Measurements from ENCODE around the gene ATAD5.

ATAD5 gene

GRCh38 chr17:30831257-30831656 lies 509 bp upstream of the ATAD5 start:
- Histone ChIP-seq H3K27ac (peak overlapping the region; percentile 83), H3K9ac (ENCODE audit: insufficient read length) (peak overlapping the region; percentile 99), H3K9me3 (ENCODE audit: low read depth, low read length) (no peaks in the 10 kb centered on the region), H3K36me3 (ENCODE audit: insufficient read depth, low read length) (peaks cover 21% of the 10 kb centered on the region), H3K4me3 (peak overlapping the region; percentile 95)
- TF ChIP-seq EZH2 (IDR thresholded peaks at IDR 0.05) (no peak), FOXP2 (optimal IDR thresholded peaks at IDR 0.05; ENCODE audit: control extremely low read depth, extremely low read length, insufficient read depth) (no peak), POLR2AphosphoS5 (IDR thresholded peaks at IDR 0.05; ENCODE audit: borderline replicate concordance, low read depth, low read length) (no peak)
- DNase-seq (ENCODE audit: low read depth, low spot score) = no peak

DNA sequence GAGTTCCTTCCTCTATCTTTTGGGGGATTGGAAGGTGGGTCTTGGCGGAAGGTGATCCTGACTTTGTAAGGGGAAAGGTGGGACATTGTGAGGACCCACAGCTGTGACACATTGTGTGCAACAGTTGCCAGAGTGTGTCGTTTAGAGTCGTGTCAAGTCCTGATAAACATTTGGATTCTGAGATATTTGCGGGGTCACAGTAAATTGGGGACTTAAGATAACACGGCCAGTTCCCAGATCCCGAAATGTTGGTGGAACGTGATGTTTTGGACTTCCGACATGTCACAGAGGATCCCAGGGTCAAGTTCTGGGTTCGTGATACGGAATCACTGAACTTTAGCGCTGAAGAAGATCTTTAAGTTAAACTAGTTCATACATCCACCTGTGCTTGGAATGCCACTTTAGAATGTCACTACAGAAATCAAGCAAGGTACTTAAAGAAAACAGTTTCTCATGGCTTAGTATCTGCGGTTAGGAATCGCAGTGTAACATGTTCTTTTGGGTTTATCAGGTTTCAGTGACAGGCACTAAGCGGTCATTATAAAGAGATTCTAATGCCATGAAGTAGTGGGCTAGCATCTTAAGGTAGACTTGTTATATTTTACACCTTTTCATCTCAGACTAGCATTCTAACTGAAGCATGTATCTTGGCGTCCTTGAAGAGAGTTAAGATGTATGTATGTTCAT lies 815 bp downstream of the ATAD5 start:
- Histone ChIP-seq H3K9me3 (ENCODE audit: low read depth, low read length) (no peaks in the 10 kb centered on the region), H3K36me3 (ENCODE audit: insufficient read depth, low read length) (peaks cover 32% of the 10 kb centered on the region), H3K9ac (ENCODE audit: insufficient read length) (peak overlapping the region; percentile 99), H3K27ac (peak overlapping the region; percentile 72), H3K4me3 (peak overlapping the region; percentile 95)
- DNase-seq (ENCODE audit: low read depth, low spot score) = no peak
- TF ChIP-seq EZH2 (IDR thresholded peaks at IDR 0.05) = no peak
- TF ChIP-seq POLR2AphosphoS5 (IDR thresholded peaks at IDR 0.05; ENCODE audit: borderline replicate concordance, low read depth, low read length) = no peak
- no peak for TF ChIP-seq FOXP2 (optimal IDR thresholded peaks at IDR 0.05; ENCODE audit: control extremely low read depth, extremely low read length, insufficient read depth)

DNA sequence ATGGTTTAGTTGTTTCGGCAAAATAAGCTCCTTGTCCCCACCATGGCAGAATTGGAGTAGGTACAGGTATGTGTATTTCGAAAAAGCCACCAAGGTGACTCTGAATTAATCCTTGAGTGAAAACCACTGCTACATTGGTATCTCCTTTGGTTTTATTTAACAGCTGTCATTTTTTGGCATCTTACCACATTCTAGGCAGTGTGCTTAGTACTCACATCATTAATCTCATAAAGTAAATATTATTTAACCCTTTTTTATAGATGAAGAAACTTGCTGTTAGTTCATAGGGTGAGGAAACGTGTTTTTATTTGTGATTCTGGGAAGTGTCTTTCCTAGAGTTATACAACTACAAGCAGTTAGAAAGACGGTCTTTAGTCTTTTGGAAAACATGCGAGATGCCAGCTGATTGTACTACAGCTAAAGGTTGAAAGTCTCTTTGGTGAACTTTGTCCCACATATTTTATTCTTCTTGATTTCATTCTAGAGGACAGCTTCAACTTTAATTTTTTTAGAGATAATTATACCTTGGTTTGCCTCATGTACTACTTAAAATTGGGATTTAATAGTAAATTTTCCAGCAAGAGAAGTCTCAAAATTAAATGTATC lies 6.5 kb downstream of the ATAD5 start:
- Histone ChIP-seq H3K27ac (no peak overlapping the region), H3K36me3 (ENCODE audit: insufficient read depth, low read length) (peaks cover 67% of the 10 kb centered on the region), H3K9me3 (ENCODE audit: low read depth, low read length) (no peaks in the 10 kb centered on the region), H3K9ac (ENCODE audit: insufficient read length) (no peak overlapping the region), H3K4me3 (no peak overlapping the region)
- TF ChIP-seq FOXP2 (optimal IDR thresholded peaks at IDR 0.05; ENCODE audit: control extremely low read depth, extremely low read length, insufficient read depth) (no peak), EZH2 (IDR thresholded peaks at IDR 0.05) (no peak), POLR2AphosphoS5 (IDR thresholded peaks at IDR 0.05; ENCODE audit: borderline replicate concordance, low read depth, low read length) (no peak)
- DNase-seq (ENCODE audit: low read depth, low spot score) = no peak

GRCh38 chr17:30840771-30841170 lies 9.0 kb downstream of the ATAD5 start:
- DNase-seq (ENCODE audit: low read depth, low spot score) = no peak
- H3K4me3 ChIP-seq = no peak overlapping the region
- no peak for TF ChIP-seq EZH2 (IDR thresholded peaks at IDR 0.05)
- no peak for TF ChIP-seq POLR2AphosphoS5 (IDR thresholded peaks at IDR 0.05; ENCODE audit: borderline replicate concordance, low read depth, low read length)
- no peak for TF ChIP-seq FOXP2 (optimal IDR thresholded peaks at IDR 0.05; ENCODE audit: control extremely low read depth, extremely low read length, insufficient read depth)
- H3K36me3 ChIP-seq (ENCODE audit: insufficient read depth, low read length) = peaks cover 65% of the 10 kb centered on the region
- no peaks in the 10 kb centered on the region for H3K9me3 ChIP-seq (ENCODE audit: low read depth, low read length)
- no peak overlapping the region for H3K9ac ChIP-seq (ENCODE audit: insufficient read length)
- 0 out of 2 replicates have a peak overlapping the region, but pooled peaks have one; percentile 6 for H3K27ac ChIP-seq

DNA sequence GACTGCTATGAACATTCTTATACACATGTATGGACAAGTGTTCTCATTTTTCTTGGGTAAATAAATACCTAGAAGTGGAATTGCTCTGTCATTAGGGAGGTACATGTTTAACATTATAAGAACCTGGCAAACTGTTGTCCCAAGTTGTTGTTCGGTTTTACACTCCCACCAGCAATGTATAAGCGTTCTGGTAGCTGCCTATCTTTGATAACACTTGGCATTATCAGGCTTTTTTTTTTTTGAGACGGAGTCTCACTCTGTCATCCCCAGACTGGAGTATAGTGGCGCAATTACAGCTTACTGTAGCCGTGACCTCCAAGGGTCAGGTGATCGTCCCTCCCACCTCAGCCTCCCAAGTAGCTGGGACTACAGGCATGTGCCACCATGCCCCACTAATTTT lies 16.3 kb downstream of the ATAD5 start:
- H3K9ac ChIP-seq (ENCODE audit: insufficient read length) = no peak overlapping the region
- H3K4me3 ChIP-seq = no peak overlapping the region
- no peak for TF ChIP-seq POLR2AphosphoS5 (IDR thresholded peaks at IDR 0.05; ENCODE audit: borderline replicate concordance, low read depth, low read length)
- no peak for TF ChIP-seq EZH2 (IDR thresholded peaks at IDR 0.05)
- no peak for TF ChIP-seq FOXP2 (optimal IDR thresholded peaks at IDR 0.05; ENCODE audit: control extremely low read depth, extremely low read length, insufficient read depth)
- H3K36me3 ChIP-seq (ENCODE audit: insufficient read depth, low read length) = peaks cover 58% of the 10 kb centered on the region
- no peak overlapping the region for H3K27ac ChIP-seq
- DNase-seq (ENCODE audit: low read depth, low spot score) = no peak
- no peaks in the 10 kb centered on the region for H3K9me3 ChIP-seq (ENCODE audit: low read depth, low read length)

DNA sequence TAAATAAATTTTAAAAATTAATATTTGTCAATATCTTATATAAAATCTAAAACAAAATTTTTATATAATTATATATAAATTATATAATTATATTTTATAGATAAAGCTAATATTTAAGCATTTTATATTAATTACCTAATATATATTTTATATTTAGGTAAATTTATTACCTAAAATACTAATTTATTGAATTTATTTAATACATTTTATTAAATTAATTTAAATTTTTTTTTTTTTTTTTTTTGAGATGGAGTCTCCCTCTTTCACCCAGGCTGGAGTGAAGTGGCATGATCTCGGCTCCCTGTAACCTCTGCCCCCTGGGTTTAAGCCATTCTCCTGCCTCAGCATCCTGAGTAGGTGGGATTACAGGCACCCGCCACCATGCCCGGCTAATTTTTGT lies 22.4 kb downstream of the ATAD5 start:
- H3K9ac ChIP-seq (ENCODE audit: insufficient read length) = no peak overlapping the region
- H3K9me3 ChIP-seq (ENCODE audit: low read depth, low read length) = no peaks in the 10 kb centered on the region
- no peak overlapping the region for H3K4me3 ChIP-seq
- peaks cover 64% of the 10 kb centered on the region for H3K36me3 ChIP-seq (ENCODE audit: insufficient read depth, low read length)
- DNase-seq (ENCODE audit: low read depth, low spot score) = no peak
- no peak overlapping the region for H3K27ac ChIP-seq
- TF ChIP-seq POLR2AphosphoS5 (IDR thresholded peaks at IDR 0.05; ENCODE audit: borderline replicate concordance, low read depth, low read length) (no peak), FOXP2 (optimal IDR thresholded peaks at IDR 0.05; ENCODE audit: control extremely low read depth, extremely low read length, insufficient read depth) (no peak)

DNA sequence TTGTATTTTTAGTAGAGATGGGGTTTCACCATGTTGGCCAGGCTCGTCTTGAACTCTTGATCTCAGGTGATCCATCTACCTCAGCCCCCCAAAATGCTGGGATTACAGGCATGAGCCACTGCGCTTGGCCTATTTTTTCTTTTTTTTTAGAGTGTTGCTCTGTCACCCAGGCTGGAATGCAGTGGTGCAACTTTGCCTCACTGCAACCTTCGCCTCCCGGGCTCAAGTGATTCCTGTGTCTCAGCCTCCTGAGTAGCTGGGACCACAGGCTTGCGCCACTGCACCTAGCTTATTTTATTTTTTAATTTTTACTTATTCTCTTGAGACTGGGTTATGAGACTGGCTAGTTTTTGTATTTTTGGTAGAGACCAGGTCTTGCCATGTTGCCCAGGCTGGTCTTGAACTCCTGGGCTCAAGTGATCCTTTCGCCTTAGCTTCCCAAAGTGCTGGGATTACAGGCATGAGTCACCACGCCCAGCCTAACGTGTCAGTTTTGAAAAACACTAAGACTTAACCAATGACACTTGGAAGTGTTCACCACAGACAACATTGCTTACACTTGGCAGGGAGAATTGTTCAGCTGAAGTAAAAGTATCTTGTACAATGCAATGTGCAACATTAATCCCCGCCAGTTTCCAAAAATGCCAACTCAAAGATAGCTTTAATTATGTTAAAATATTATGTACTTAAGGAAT lies 26.9 kb downstream of the ATAD5 start:
- Histone ChIP-seq H3K9ac (ENCODE audit: insufficient read length) (no peak overlapping the region), H3K27ac (no peak overlapping the region), H3K4me3 (no peak overlapping the region), H3K9me3 (ENCODE audit: low read depth, low read length) (no peaks in the 10 kb centered on the region), H3K36me3 (ENCODE audit: insufficient read depth, low read length) (peaks cover 55% of the 10 kb centered on the region)
- TF ChIP-seq EZH2 (IDR thresholded peaks at IDR 0.05) (no peak), FOXP2 (optimal IDR thresholded peaks at IDR 0.05; ENCODE audit: control extremely low read depth, extremely low read length, insufficient read depth) (no peak), POLR2AphosphoS5 (IDR thresholded peaks at IDR 0.05; ENCODE audit: borderline replicate concordance, low read depth, low read length) (no peak)
- no peak for DNase-seq (ENCODE audit: low read depth, low spot score)

DNA sequence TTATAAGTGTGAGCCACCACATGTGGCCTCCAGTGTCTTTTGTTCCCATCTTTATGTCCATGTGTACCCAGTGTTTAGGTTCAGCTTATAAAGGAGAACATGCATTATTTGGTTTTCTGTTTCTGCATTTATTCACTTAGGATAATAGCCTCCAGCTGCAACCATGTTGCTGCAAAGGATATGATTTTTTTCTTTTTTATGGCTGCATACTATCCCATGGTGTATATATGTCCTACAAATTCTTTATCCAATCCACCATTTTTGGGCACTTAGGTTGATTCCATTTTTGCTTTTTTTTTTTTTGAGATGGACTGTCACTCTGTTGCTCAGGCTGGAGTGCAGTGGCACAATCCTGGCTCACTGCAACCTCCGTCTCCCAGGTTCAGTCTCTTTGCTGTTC lies 32.9 kb downstream of the ATAD5 start:
- DNase-seq (ENCODE audit: low read depth, low spot score) = no peak
- no peak overlapping the region for H3K27ac ChIP-seq
- peaks cover 59% of the 10 kb centered on the region for H3K36me3 ChIP-seq (ENCODE audit: insufficient read depth, low read length)
- H3K9me3 ChIP-seq (ENCODE audit: low read depth, low read length) = no peaks in the 10 kb centered on the region
- TF ChIP-seq FOXP2 (optimal IDR thresholded peaks at IDR 0.05; ENCODE audit: control extremely low read depth, extremely low read length, insufficient read depth) = no peak
- TF ChIP-seq POLR2AphosphoS5 (IDR thresholded peaks at IDR 0.05; ENCODE audit: borderline replicate concordance, low read depth, low read length) = no peak
- TF ChIP-seq EZH2 (IDR thresholded peaks at IDR 0.05) = no peak
- no peak overlapping the region for H3K9ac ChIP-seq (ENCODE audit: insufficient read length)
- no peak overlapping the region for H3K4me3 ChIP-seq
